HG03571 (cell line): Measurements from ENCODE around the gene GRID1.
"Not testable (repeated sequence)": the region's sequence is repeated elsewhere in the genome, so short reads cannot be mapped to it uniquely, and the experiment has no call there.

Experiments
- ATAC-seq: cut with Tn5 transposase; IDR thresholded peaks from one replicate; pipeline ENCODE4 v1.9.1; 2021; ENCODE audit not compliant: unreplicated experiment

Gene GRID1

GRCh38 chr10:85978566-85979358, 387.8 kb downstream of the GRID1 start:
- ATAC-seq: no peak

- no peak for ATAC-seq
Measured at GRCh38 chr10:85977642-85978041, 389.0 kb downstream of the GRID1 start.

GRCh38 chr10:85976267-85976793, 390.3 kb downstream of the GRID1 start:
- no peak for ATAC-seq

- ATAC-seq: no peak
Measured at GRCh38 chr10:85971494-85971893, 395.1 kb downstream of the GRID1 start.

- no peak for ATAC-seq
Measured at GRCh38 chr10:85967594-85967993, 399.0 kb downstream of the GRID1 start.

GRCh38 chr10:85961479-85962067, 405.0 kb downstream of the GRID1 start:
- no peak for ATAC-seq

- no peak for ATAC-seq
Measured at GRCh38 chr10:85961073-85961472, 405.5 kb downstream of the GRID1 start.

GRCh38 chr10:85959239-85959638, 407.4 kb downstream of the GRID1 start:
- ATAC-seq: no peak

- no peak for ATAC-seq
Measured at GRCh38 chr10:85950921-85951320, 415.7 kb downstream of the GRID1 start.

GRCh38 chr10:85946713-85947326, 419.8 kb downstream of the GRID1 start:
- ATAC-seq: peak; percentile 86

- no peak for ATAC-seq
Measured at GRCh38 chr10:85936161-85936560, 430.4 kb downstream of the GRID1 start.

GRCh38 chr10:85934586-85934985, 432.0 kb downstream of the GRID1 start:
- ATAC-seq: no peak

- not testable (repeated sequence) for ATAC-seq
Measured at GRCh38 chr10:85929993-85930392, 436.6 kb downstream of the GRID1 start.

GRCh38 chr10:85927952-85928665, 438.5 kb downstream of the GRID1 start:
- no peak for ATAC-seq

- peak; percentile 58 for ATAC-seq
Measured at GRCh38 chr10:85926986-85927385, 439.6 kb downstream of the GRID1 start.

- no peak for ATAC-seq
Measured at GRCh38 chr10:85926136-85926535, 440.5 kb downstream of the GRID1 start.

- ATAC-seq: no peak
Measured at GRCh38 chr10:85925201-85925750, 441.3 kb downstream of the GRID1 start.

- ATAC-seq: no peak
Measured at GRCh38 chr10:85924382-85925102, 442.1 kb downstream of the GRID1 start.

- ATAC-seq: no peak
Measured at GRCh38 chr10:85922356-85923129, 444.1 kb downstream of the GRID1 start.

GRCh38 chr10:85921789-85922188, 444.8 kb downstream of the GRID1 start:
- ATAC-seq: no peak
